NCI-H2107 treated with DMSO at 0.1 percent for 48 hours (cell line): Measurements from ENCODE around the gene TMEM144.

ENCODE experiments used
- DNase-seq: peaks from one replicate; lab custom pipeline; 2025; ENCODE audit not compliant: unreplicated experiment; lab: John Stamatoyannopoulos, UW

TMEM144 gene

DNA sequence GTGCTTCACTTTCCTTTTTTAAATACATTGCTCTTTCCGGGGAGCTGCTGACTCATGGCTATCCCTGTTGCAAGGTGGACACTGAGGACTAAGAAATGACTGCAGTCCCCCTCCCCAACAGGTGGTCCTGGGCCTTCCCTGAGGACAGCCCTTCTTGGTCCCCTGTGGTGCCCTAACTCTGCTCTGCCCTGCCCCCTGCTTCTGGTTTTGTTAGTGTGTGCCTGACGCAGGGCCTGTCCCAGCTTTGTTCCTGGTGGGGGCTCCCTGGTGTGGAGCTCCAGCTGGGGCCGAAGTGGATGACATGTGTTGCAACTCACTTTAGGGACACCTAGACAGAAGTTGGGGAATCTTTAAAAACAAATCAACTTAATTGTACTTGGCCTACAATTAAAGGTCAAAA lies 81.9 kb downstream of the TMEM144 start:
- DNase-seq = no peak

DNA sequence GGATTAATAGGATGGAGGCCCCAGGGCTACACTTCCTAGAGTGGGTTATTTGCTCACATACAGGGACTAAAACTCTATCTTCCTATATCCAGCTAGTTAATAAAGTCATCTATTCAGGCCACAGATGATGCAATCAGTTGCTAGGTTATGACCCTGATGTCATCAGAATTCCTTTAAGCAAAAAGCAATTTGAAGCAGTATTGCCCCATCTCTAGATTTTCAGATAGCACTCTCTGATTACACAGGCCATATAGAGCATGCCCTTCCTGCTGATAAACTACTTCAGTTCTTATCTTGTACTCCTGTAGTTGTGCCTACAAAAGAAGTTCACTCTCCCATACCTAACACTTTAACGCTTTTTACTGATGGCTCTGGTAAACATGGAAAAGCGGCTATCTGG lies 84.8 kb downstream of the TMEM144 start:
- no peak for DNase-seq

DNA sequence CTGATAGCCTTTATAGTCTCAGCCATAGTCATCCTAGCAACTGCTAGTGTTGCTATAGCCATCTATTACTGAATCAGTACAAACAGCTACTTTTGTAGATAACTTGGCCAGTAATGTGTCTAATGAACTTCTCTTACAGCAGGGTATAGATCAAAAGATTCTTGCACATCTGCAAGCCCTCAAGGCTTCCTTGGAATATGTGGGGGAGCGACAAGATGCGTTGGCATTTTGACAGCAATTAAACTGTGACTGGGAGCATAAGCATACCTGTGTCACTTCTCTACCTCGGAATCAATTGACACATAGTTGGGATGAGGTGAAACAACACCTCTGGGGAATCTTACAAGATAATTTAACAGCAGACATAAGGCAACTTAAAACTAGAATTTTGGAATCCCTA lies 87.6 kb downstream of the TMEM144 start:
- DNase-seq = no peak

DNA sequence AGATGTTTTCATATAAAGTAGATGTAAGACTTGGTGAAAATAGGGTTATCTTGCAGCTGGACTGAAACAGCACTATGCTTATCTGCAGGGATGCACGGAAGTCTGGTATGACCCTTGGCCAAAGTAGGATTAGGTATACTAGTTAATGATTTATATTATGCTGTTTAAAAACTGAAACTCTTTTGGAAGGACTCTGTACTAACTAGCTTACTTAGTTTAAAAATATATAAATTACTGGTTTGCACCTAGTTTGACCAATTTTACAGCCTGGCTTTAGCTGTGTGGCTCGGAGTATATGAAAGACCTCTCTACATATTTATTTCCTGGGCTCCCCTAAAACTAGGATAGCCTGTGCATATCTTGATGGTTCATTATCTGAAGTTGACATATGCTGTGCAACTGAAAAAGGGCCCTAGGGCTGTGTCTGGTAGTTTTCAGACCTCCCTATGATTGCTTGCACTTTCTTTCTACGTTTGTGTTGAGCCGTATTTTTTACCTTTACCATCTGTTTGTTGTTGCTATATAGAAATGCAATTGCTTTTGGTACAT lies 89.2 kb downstream of the TMEM144 start:
- no peak for DNase-seq

DNA sequence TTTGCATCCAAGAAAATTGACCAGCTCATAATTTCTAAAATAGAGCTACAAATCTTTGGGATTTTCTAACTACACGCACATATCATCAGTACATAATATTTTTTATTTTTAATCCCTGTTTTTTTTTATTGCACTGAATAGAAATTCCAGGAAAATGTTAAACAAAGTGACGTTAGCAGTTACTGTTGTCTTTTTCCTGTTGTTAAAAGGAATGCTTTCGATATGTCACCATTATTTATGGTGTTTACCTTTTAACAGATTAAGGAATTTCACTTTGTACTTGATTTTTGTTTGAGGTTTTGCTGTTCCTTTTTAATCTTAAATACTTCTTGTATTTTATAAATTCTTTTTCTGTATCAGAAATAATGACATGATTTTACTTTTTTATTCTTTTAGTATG lies 89.7 kb downstream of the TMEM144 start:
- no peak for DNase-seq

DNA sequence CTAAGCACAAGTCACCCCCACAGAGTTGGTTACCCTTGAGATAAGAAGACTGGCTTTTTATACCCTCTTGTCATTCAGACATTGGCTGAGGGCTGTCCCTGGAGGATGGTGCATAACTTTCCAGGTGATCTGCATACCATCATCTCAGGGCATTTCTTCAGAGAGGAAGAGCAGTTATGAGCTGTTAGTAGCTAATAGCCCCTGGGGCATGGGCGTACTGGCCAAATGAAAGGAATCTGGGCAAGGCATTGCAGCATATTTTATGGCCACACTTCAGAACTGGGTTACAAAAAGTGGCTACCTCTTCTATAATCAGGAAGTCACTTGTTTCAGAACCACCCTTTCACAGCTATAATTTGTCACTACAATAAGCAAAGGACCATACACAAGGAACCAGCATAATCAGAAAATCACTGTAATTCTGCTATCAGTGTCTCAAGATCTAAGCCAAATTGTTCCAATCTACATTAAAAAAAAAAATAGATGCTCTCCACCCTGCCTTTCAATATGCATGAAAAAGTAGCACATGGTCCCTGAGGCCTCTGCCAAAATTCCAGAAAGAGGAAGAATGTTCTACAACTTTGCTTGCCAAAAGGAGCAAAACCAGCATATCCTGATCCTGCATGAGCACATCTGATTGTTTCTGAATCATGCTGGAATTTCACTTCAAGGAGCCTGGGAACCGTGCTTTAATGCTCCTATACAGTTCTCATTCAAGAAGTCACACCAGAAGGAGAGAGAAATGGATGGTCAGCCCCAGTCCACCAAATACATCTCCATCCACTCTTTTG lies 92.0 kb downstream of the TMEM144 start:
- no peak for DNase-seq

DNA sequence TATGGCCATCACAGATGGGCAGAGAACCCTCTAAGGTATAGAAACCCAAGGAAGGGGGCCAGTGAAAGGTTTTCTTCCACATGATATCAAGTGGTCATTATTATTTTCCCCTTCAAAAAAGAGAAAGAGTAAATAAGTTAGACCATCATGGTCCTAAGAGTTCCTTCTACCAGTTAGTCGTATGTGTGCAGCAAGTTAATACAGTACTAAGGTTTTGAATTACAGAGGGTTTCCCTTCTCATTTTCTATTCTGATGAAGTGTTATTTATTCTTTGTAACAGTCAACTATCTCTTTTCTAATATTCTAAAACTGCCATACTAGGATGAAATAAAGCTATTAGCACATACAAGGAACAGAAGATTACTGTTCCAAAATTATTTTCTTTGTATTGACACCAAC lies 94.4 kb downstream of the TMEM144 start:
- no peak for DNase-seq
